Nephron progenitor cell (in vitro differentiated cells): ENCODE results near the gene OR1K1.

Source experiments
- DNase-seq: peaks from one replicate; pipeline ENCODE4 v3.0.0; 2021
- H3K27ac Mint-ChIP-seq: 2 replicates; pipeline ENCODE4 v1.8.0; 2021; ENCODE audit warnings: mild to moderate bottlenecking, moderate library complexity, mixed read lengths
- H3K27me3 Mint-ChIP-seq: 2 replicates; pipeline ENCODE4 v1.8.0; 2021; ENCODE audit warnings: mild to moderate bottlenecking, low read depth, mixed read lengths; ENCODE audit not compliant: poor library complexity
- H3K36me3 Mint-ChIP-seq: 2 replicates; pipeline ENCODE4 v1.8.0; 2021; ENCODE audit warnings: low read depth, mixed read lengths
- H3K4me1 Mint-ChIP-seq: 2 replicates; pipeline ENCODE4 v1.8.0; 2021; ENCODE audit warnings: mixed read lengths
- H3K4me3 Mint-ChIP-seq: 2 replicates; pipeline ENCODE4 v1.8.0; 2021; ENCODE audit warnings: mild to moderate bottlenecking, moderate library complexity, mixed read lengths
- H3K9me3 Mint-ChIP-seq: 2 replicates; pipeline ENCODE4 v1.8.0; 2021; ENCODE audit warnings: mild to moderate bottlenecking, moderate library complexity, mixed read lengths
- TF ChIP-seq, protein P1 (sequence below): fragments of 200-600 bp; sonication (generic); IDR thresholded peaks from 2 replicates; pipeline ENCODE4 v1.5.0; 2021; ENCODE audit warnings: antibody characterized with exemption

OR1K1 gene

DNA sequence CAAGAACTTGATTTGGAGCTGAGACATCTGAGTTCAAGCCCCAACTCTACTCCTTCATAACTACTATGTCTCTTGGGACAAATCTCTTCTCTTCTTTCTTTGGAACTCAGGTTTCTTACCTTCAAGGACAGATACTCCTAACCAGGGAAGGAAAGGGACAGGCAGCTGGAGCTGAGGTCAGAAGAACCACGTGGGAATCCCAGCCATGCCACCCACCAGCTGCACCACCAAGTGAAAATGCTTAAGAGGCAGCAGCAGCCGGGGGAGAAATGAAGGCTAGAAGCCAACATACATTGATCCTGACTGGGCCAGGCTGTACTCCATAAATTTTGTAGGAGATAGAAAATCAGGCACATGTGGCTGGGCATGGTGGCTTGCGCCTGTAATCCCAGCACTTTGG is 20.7 kb upstream of the OR1K1 start:
- no peaks in the 10 kb centered on the region for H3K4me1 Mint-ChIP-seq
- peaks cover 5% of the 10 kb centered on the region for H3K9me3 Mint-ChIP-seq
- no peak for DNase-seq
- peaks cover 15% of the 10 kb centered on the region for H3K27me3 Mint-ChIP-seq
- no peaks in the 10 kb centered on the region for H3K36me3 Mint-ChIP-seq
- no peak overlapping the region for H3K27ac Mint-ChIP-seq
- TF ChIP-seq, protein P1, sequence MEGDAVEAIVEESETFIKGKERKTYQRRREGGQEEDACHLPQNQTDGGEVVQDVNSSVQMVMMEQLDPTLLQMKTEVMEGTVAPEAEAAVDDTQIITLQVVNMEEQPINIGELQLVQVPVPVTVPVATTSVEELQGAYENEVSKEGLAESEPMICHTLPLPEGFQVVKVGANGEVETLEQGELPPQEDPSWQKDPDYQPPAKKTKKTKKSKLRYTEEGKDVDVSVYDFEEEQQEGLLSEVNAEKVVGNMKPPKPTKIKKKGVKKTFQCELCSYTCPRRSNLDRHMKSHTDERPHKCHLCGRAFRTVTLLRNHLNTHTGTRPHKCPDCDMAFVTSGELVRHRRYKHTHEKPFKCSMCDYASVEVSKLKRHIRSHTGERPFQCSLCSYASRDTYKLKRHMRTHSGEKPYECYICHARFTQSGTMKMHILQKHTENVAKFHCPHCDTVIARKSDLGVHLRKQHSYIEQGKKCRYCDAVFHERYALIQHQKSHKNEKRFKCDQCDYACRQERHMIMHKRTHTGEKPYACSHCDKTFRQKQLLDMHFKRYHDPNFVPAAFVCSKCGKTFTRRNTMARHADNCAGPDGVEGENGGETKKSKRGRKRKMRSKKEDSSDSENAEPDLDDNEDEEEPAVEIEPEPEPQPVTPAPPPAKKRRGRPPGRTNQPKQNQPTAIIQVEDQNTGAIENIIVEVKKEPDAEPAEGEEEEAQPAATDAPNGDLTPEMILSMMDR = no peak
- no peak overlapping the region for H3K4me3 Mint-ChIP-seq

DNA sequence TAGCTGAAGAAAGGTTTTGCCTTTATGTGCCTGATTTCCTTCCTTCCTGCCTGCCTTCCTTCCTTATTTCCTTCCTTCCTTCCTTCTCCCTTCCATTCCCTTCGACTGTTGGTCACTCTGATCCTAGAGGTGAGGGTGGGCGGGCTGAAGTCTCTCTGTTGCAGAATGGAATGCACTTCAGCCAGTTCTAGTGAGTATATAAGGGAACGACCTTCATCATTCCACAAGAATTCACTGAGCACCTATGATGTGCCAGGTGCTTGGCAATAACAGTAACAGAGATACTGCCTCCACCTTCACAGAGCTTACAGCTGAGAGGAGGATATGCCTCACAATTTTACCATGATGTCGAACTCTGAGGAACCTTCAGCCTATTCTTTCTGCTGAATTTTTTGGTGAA is 19.9 kb upstream of the OR1K1 start:
- Mint-ChIP-seq H3K4me3 (no peak overlapping the region), H3K4me1 (no peaks in the 10 kb centered on the region), H3K9me3 (peaks cover 5% of the 10 kb centered on the region), H3K36me3 (no peaks in the 10 kb centered on the region), H3K27ac (no peak overlapping the region), H3K27me3 (peaks cover 19% of the 10 kb centered on the region)
- no peak for DNase-seq
- TF ChIP-seq, protein P1 = no peak

DNA sequence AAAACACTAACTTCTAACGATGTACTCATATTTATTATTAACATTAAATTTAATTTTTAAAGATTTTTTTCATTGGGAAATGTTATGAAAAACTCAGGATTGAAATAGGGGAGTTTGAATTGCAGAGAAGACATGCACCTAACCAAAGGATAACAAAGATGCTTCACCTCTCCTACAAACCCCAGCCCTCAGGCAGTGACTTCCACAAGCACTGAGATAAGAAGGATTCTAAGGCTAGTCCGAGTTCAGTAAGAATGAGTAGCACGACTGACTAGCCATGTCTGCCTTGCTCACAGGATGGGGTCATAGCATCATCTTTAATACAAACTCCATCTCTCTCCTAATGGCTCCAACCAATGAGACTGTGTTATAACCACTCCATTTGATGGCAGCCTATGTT is 18.3 kb upstream of the OR1K1 start:
- H3K27ac Mint-ChIP-seq = no peak overlapping the region
- H3K27me3 Mint-ChIP-seq = peaks cover 12% of the 10 kb centered on the region

DNA sequence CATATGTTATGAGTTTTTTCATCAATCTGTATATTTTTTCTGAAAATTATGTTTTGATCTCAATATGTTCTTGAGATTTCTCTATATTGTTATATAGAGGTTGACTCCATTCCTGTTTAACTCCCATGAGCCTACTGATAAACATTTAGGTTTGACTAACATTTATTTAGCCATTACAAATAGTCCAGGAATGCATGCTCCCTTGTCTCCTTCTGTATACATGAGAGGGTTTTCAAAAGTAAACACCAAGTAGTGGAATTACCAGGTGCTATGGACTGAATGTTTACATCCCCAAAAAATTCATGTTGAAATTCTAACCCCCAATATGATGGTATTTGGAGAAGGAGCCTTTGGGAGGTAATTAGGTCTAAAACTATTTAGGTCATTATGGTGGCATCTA is 14.7 kb upstream of the OR1K1 start:
- TF ChIP-seq, protein P1 = no peak
- H3K4me1 Mint-ChIP-seq = no peaks in the 10 kb centered on the region
- no peak for DNase-seq
- H3K27me3 Mint-ChIP-seq = peaks cover 9% of the 10 kb centered on the region
- H3K9me3 Mint-ChIP-seq = peaks cover 25% of the 10 kb centered on the region
- H3K27ac Mint-ChIP-seq = no peak overlapping the region
- no peak overlapping the region for H3K4me3 Mint-ChIP-seq
- H3K36me3 Mint-ChIP-seq = no peaks in the 10 kb centered on the region

More for the DNA sequence above, 18.3 kb upstream of the OR1K1 start:
- Mint-ChIP-seq H3K4me3 (no peak overlapping the region), H3K36me3 (no peaks in the 10 kb centered on the region), H3K4me1 (no peaks in the 10 kb centered on the region), H3K9me3 (peaks cover 5% of the 10 kb centered on the region)
- TF ChIP-seq, protein P1 = no peak
- no peak for DNase-seq

DNA sequence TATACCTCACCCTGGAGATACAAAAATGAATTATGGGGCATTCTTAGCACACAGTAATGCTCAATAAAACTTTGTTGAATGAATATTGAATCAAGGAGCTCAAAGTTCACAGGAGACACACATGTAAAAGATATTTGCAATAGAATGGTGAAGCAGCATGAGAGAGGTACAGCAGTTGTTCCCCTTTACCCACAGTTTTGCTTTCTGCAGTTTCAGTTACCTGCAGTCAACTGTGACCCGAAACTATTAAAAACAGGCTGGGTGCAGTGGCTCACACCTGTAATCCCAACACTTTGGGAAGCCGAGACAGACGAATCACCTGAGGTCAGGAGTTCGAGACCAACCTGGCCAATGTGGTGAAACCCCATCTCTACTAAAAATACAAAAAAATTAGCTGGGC is 13.6 kb upstream of the OR1K1 start:
- peaks cover 28% of the 10 kb centered on the region for H3K9me3 Mint-ChIP-seq
- H3K4me1 Mint-ChIP-seq = no peaks in the 10 kb centered on the region
- TF ChIP-seq, protein P1 = no peak
- no peaks in the 10 kb centered on the region for H3K36me3 Mint-ChIP-seq
- peaks cover 8% of the 10 kb centered on the region for H3K27me3 Mint-ChIP-seq
- H3K4me3 Mint-ChIP-seq = no peak overlapping the region
- H3K27ac Mint-ChIP-seq = no peak overlapping the region
- DNase-seq = no peak

DNA sequence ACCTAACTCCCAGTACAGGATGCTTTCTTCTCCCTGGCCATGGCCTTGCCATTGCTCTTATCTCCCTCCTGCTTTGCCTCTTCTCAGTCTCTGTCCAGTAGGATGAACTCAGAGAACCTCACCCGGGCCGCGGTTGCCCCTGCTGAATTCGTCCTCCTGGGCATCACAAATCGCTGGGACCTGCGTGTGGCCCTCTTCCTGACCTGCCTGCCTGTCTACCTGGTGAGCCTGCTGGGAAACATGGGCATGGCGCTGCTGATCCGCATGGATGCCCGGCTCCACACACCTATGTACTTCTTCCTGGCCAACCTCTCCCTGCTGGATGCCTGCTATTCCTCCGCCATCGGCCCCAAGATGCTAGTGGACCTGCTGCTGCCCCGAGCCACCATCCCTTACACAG is 11.1 kb upstream of the OR1K1 start, which contains the start of gene OR5C1:
Gene OR5C1, plus strand, starts transcription at position 103 of the 400 bp plus-strand sequence. Its CDS starts 0 bp downstream, at position 103.
- H3K27ac Mint-ChIP-seq = no peak within 1 kb of the TSS
- no peak for DNase-seq
- H3K36me3 Mint-ChIP-seq = no peaks in the 10 kb centered on the region

More for the DNA sequence above, 11.1 kb upstream of the OR1K1 start, which contains the start of gene OR5C1:
- Mint-ChIP-seq H3K9me3 (peaks cover 42% of the 10 kb centered on the region), H3K4me1 (no peaks in the 10 kb centered on the region), H3K4me3 (no peak within 1 kb of the TSS), H3K27me3 (peaks cover 11% of the 10 kb centered on the region)
- TF ChIP-seq, protein P1 = no peak
